Common myeloid progenitor, CD34-positive (primary cell): ENCODE results near the gene LTB4R2.

Experiments
- CTCF ChIA-PET: fragments of 350-600 bp; sonication (Branson Sonifier 250); formaldehyde crosslinking; loops from one replicate; lab custom pipeline; 2021; ENCODE audit warnings: antibody characterized with exemption; lab: Charles Lee
- POLR2A ChIA-PET: fragments of 350-600 bp; sonication (Branson Sonifier 250); formaldehyde crosslinking; loops from one replicate; lab custom pipeline; 2021; ENCODE audit warnings: antibody characterized with exemption; lab: Charles Lee
- DNase-seq, 3 donors: peaks; one replicate each; pipeline versions ENCODE4 v3.0.0 to v3.0.0-alpha.2; 2013
- H3K27ac ChIP-seq, 2 experiments: 1 replicate in 1 of 2; 2 replicates in 1 of 2; pipeline ENCODE4 v1.7.0; 2013; ENCODE audit warnings: inconsistent platforms in 2 of 2, low read length in 2 of 2, mild to moderate bottlenecking in 2 of 2, low read depth in 1 of 2, moderate library complexity in 1 of 2; ENCODE audit not compliant: severe bottlenecking in 2 of 2, insufficient read depth in 1 of 2, poor library complexity in 1 of 2
- H3K27me3 ChIP-seq, 5 experiments: replicated peaks in 2 of 5; 1 replicate in 3 of 5; 2 replicates in 2 of 5; pipeline versions ENCODE4 v1.6.1 to v1.7.0; 2013; ENCODE audit warnings: low read length in 4 of 5, mild to moderate bottlenecking in 2 of 5, moderate library complexity in 2 of 5, inconsistent platforms in 1 of 5; ENCODE audit not compliant: insufficient read depth in 5 of 5, control insufficient read depth in 4 of 5
- H3K36me3 ChIP-seq, 4 experiments: 1 replicate in 2 of 4; 2 replicates in 2 of 4; pipeline versions ENCODE4 v1.6.1 to v1.7.0; 2013; ENCODE audit warnings: low read length in 3 of 4, control low read depth in 1 of 4, mild to moderate bottlenecking in 1 of 4; ENCODE audit not compliant: control insufficient read depth in 4 of 4, insufficient read depth in 4 of 4
- H3K4me1 ChIP-seq, 4 experiments: 1 replicate in 3 of 4; 2 replicates in 1 of 4; pipeline versions ENCODE4 v1.6.1 to v1.7.1; 2013; ENCODE audit warnings: low read length in 3 of 4, mild to moderate bottlenecking in 3 of 4, control low read depth in 1 of 4, inconsistent platforms in 1 of 4, moderate library complexity in 1 of 4; ENCODE audit not compliant: control insufficient read depth in 4 of 4, insufficient read depth in 4 of 4; ENCODE audit errors: control extremely low read depth in 1 of 4
- H3K4me3 ChIP-seq, 7 experiments: 1 replicate in 4 of 7; 2 replicates in 3 of 7; pipeline versions ENCODE4 v1.5.1 to v1.7.0; 2013; ENCODE audit warnings: mild to moderate bottlenecking in 7 of 7, low read length in 6 of 7, moderate library complexity in 6 of 7, inconsistent platforms in 2 of 7, low read depth in 2 of 7, control low read depth in 1 of 7; ENCODE audit not compliant: insufficient read depth in 4 of 7, control insufficient read depth in 1 of 7; ENCODE audit errors: extremely low read depth in 1 of 7
- H3K9me3 ChIP-seq, 5 experiments: 1 replicate in 4 of 5; 2 replicates in 1 of 5; pipeline versions ENCODE4 v1.6.1 to v1.7.1; 2013; ENCODE audit warnings: low read length in 4 of 5, mild to moderate bottlenecking in 2 of 5, inconsistent platforms in 1 of 5, low read depth in 1 of 5, moderate library complexity in 1 of 5; ENCODE audit not compliant: control insufficient read depth in 4 of 5, insufficient read depth in 2 of 5; ENCODE audit errors: control extremely low read depth in 1 of 5
- WGBS: methylation state at CpG from one replicate; pipeline ENCODE4 v1.1.5; 2013; ENCODE audit not compliant: insufficient coverage; 5-methylcytosine and 5-hydroxymethylcytosine counted together

LTB4R2 gene

GRCh38 chr14:24331731-24332267 lies 21.9 kb downstream of the LTB4R2 start:
- CTCF ChIA-PET: interaction anchor here (0.8 to 21.7 kb wide), 14 partner anchors 7 to 101 kb away, joined by 3 to 488 read pairs (median 8); partner anchors contain the start of genes CBLN3, CIDEB, DHRS1 and KHNYN
- peaks cover 19 to 77% (median 72%) of the 10 kb centered on the region in 4 experiments for H3K4me1 ChIP-seq

GRCh38 chr14:24332268-24332993 lies 22.5 kb downstream of the LTB4R2 start:
- H3K4me3 ChIP-seq: peak overlapping the region in 6 of 7 experiments; percentile 19 to 63 (median 30)
- WGBS: 4% methylated on average over 51 of the region's 56 CpGs

More at GRCh38 chr14:24331731-24332267, 21.9 kb downstream of the LTB4R2 start:
- no peak for DNase-seq
- Histone ChIP-seq H3K4me3 (peak overlapping the region in 2 of 7 experiments; percentile 40 to 63), H3K27ac (no peak overlapping the region), H3K9me3 (no peaks in the 10 kb centered on the region), H3K36me3 (peaks cover 0 to 6% (median 4%) of the 10 kb centered on the region in 4 experiments), H3K27me3 (peaks cover 0 to 34% (median 10%) of the 10 kb centered on the region in 5 experiments)
- POLR2A ChIA-PET: interaction anchor here (0.6 to 2.1 kb wide), 4 partner anchors 10 to 37 kb away, joined by 3 to 5 read pairs (median 3); no protein-coding TSS in a partner anchor
- 66% methylated on average over 25 of the region's 26 CpGs for WGBS

GRCh38 chr14:24334431-24335291 lies 24.7 kb downstream of the LTB4R2 start, which contains the start of gene ADCY4:
Gene ADCY4, minus strand, starts transcription at chr14:24335071. Its CDS starts 419 bp downstream, at chr14:24334652.
- Histone ChIP-seq H3K4me3 (peak within 1 kb of the TSS in 6 of 7 experiments; percentile 17 to 71 (median 52)), H3K27ac (no peak within 1 kb of the TSS), H3K9me3 (no peaks in the 10 kb centered on the region), H3K4me1 (peaks cover 15 to 71% (median 68%) of the 10 kb centered on the region in 4 experiments), H3K36me3 (peaks cover 0 to 18% (median 9%) of the 10 kb centered on the region in 4 experiments), H3K27me3 (peaks cover 0 to 34% (median 10%) of the 10 kb centered on the region in 5 experiments)
- 2% methylated on average over 47 of the region's 65 CpGs for WGBS
- ChIA-PET CTCF (interaction anchor here (1.0 to 21.7 kb wide), 14 partner anchors 10 to 120 kb away, joined by 3 to 488 read pairs (median 16); partner anchors contain the start of genes CBLN3, CIDEB, DHRS1 and KHNYN), POLR2A (interaction anchor here (1.0 to 1.9 kb wide), 3 partner anchors 64 to 102 kb away, joined by 3 to 8 read pairs (median 4); partner anchors contain the start of gene NYNRIN)
- no peak for DNase-seq

More at GRCh38 chr14:24332268-24332993, 22.5 kb downstream of the LTB4R2 start:
- Histone ChIP-seq H3K27me3 (peaks cover 0 to 34% (median 10%) of the 10 kb centered on the region in 5 experiments), H3K9me3 (no peaks in the 10 kb centered on the region), H3K4me1 (peaks cover 15 to 71% (median 68%) of the 10 kb centered on the region in 4 experiments), H3K36me3 (peaks cover 0 to 12% (median 7%) of the 10 kb centered on the region in 4 experiments), H3K27ac (no peak overlapping the region)
- CTCF ChIA-PET: interaction anchor here (0.6 to 21.7 kb wide), 25 partner anchors 8 to 119 kb away, joined by 3 to 488 read pairs (median 6); partner anchors contain the start of genes CBLN3, CHMP4A, CIDEB and DHRS1
- peak; percentile 89 to 95 (median 94) for DNase-seq
- POLR2A ChIA-PET: interaction anchor here (0.7 to 2.1 kb wide), 7 partner anchors 11 to 104 kb away, joined by 3 to 8 read pairs (median 4); no protein-coding TSS in a partner anchor

- peak overlapping the region in 4 of 7 experiments; percentile 21 to 67 (median 54) for H3K4me3 ChIP-seq
- ChIA-PET CTCF (interaction anchor here (0.8 to 21.7 kb wide), 9 partner anchors 11 to 121 kb away, joined by 3 to 488 read pairs (median 19); partner anchors contain the start of genes CBLN3, CIDEB, DHRS1 and KHNYN), POLR2A (interaction anchor here (0.6 to 1.8 kb wide), 2 partner anchors 75 to 96 kb away, joined by 3 to 5 read pairs; no protein-coding TSS in a partner anchor)
- whole genome bisulfite sequencing: 24% methylated on average over 5 of the region's 12 CpGs
- H3K27me3 ChIP-seq: peaks cover 0 to 34% (median 9%) of the 10 kb centered on the region in 5 experiments
- no peak overlapping the region for H3K27ac ChIP-seq
- H3K36me3 ChIP-seq: peaks cover 0 to 18% (median 9%) of the 10 kb centered on the region in 4 experiments
- H3K4me1 ChIP-seq: peaks cover 15 to 71% (median 67%) of the 10 kb centered on the region in 4 experiments
- H3K9me3 ChIP-seq: no peaks in the 10 kb centered on the region
- peak in 2 of 3 donors; percentile 66 to 75 for DNase-seq
Measured at GRCh38 chr14:24335461-24336171, 25.7 kb downstream of the LTB4R2 start.

GRCh38 chr14:24337144-24337823 lies 27.3 kb downstream of the LTB4R2 start:
- Histone ChIP-seq H3K9me3 (no peaks in the 10 kb centered on the region), H3K27me3 (peaks cover 0 to 32% (median 9%) of the 10 kb centered on the region in 5 experiments), H3K27ac (no peak overlapping the region), H3K36me3 (peaks cover 0 to 18% (median 9%) of the 10 kb centered on the region in 4 experiments), H3K4me3 (no peak overlapping the region), H3K4me1 (peaks cover 10 to 62% (median 58%) of the 10 kb centered on the region in 4 experiments)
- DNase-seq: no peak
- ChIA-PET CTCF (interaction anchor here (0.8 to 21.7 kb wide), 10 partner anchors 10 to 95 kb away, joined by 3 to 488 read pairs (median 23); partner anchors contain the start of genes CBLN3, CIDEB, DHRS1 and KHNYN), POLR2A (interaction anchor here (1.8 kb wide), 1 partner anchor 94 kb away, joined by 5 read pairs; no protein-coding TSS in a partner anchor)
- WGBS: 100% methylated on average over 6 of the region's 7 CpGs
